AG10803 (cell line): ENCODE results near the gene CORIN.

Experiments used
- DNase-seq: peaks from one replicate; pipeline ENCODE4 v3.0.0; 2010; ENCODE audit warnings: low read depth
- H3K4me3 ChIP-seq: 2 replicates; pipeline ENCODE4 v1.5.1; 2011; ENCODE audit warnings: mild to moderate bottlenecking, low read length, control low read depth
- TF ChIP-seq, protein P1 (sequence below): conservative IDR thresholded peaks from 2 replicates; pipeline ENCODE4 v1.5.1; 2011; ENCODE audit warnings: mild to moderate bottlenecking, low read length, control low read depth, inconsistent platforms

CORIN gene

DNA sequence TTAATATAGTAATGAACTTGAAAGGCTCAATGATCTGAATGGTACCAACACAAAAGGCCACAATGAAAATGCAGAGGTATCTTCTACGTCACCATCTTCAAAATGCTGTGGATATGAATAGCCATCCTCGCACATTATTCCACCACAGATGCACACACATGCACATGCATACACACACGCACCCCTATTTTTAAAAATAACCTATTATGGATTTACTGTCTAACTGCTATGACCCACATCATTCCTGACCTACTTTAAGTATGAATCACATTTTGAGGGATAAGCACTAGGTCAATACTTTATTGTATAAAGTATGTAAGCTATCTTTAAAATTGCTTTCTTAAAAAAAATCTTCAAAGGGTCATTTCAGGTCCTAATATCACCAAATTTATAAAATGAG is 24.4 kb upstream of the CORIN start:
- no peak overlapping the region for H3K4me3 ChIP-seq
- DNase-seq: peak; percentile 59
- TF ChIP-seq, protein P1, sequence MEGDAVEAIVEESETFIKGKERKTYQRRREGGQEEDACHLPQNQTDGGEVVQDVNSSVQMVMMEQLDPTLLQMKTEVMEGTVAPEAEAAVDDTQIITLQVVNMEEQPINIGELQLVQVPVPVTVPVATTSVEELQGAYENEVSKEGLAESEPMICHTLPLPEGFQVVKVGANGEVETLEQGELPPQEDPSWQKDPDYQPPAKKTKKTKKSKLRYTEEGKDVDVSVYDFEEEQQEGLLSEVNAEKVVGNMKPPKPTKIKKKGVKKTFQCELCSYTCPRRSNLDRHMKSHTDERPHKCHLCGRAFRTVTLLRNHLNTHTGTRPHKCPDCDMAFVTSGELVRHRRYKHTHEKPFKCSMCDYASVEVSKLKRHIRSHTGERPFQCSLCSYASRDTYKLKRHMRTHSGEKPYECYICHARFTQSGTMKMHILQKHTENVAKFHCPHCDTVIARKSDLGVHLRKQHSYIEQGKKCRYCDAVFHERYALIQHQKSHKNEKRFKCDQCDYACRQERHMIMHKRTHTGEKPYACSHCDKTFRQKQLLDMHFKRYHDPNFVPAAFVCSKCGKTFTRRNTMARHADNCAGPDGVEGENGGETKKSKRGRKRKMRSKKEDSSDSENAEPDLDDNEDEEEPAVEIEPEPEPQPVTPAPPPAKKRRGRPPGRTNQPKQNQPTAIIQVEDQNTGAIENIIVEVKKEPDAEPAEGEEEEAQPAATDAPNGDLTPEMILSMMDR: no peak

DNA sequence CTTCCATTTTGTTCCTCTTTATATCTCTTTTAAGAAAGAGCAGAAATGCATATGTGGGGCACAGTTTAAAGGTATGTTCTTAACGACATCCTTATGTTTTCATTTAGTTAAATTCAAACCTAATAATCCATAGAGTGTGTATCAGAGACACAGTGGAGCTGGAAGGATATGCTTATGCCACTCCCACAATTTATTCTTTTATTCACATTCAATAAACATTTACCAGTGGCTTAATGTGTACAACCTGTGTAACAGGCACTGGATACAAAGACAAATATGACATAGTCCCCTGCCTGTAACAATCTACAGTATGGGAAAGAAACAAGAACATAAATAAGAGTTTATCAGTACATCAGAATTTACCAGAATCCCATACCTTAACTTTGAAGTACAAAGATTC is 22.4 kb upstream of the CORIN start:
- H3K4me3 ChIP-seq: no peak overlapping the region
- TF ChIP-seq, protein P1: no peak
- no peak for DNase-seq

DNA sequence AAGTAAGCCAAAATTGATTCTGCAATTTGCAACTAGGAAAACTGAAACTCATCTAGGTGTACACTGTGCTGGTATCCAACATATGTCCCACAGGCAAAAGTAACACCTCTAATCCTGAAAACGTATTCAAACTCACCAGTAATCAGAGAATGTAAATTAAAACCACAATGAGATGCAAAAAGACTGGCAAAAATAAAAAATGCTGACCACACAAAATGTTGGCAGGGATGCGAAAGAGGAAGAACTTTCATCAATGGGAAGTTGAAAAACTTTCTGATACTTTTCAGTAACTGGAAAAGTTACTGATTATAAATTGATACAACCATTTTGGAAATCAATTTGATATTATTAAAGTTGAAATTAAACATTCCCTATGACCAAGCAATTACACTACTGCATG is 20.1 kb upstream of the CORIN start:
- TF ChIP-seq, protein P1: no peak
- H3K4me3 ChIP-seq: no peak overlapping the region
- DNase-seq: no peak

DNA sequence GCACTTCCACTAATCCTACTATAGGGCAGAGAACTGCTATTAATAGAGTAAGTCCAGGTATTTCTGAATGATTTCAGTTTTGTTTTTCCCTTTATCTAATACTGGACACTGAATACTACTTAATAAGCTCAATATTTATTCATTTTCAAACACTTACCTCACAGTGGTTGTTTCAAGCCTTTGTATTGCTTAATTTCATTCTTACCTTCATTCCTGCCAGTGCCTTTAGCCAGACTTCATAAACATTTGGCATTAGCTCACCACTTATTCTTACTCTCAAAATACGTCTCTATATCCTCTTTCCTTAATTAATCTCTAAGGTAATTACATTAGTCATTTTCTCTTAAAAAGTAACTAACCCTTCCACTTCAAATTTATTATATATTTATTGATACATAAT is 18.8 kb upstream of the CORIN start:
- DNase-seq: no peak
- H3K4me3 ChIP-seq: no peak overlapping the region

DNA sequence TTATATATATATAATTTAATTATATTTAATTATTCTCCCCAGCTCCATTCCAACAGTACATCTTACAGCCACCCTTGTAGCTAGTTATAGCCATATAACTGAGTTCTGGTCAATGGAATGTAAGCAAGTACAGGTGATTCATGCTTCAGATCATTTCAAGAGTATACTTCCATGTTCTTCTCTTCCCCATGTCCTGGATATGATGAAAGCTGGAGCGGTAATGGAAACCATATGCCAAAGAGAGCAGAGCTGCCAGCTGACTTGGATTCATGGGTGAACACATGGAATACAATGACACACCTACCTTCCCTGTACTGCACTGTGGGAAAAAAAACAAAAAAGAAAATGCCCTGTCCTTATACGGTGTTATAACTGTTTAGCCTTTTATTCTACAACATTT is 17.5 kb upstream of the CORIN start:
- TF ChIP-seq, protein P1: no peak
- H3K4me3 ChIP-seq: no peak overlapping the region
- DNase-seq: peak; percentile 92

More for the DNA sequence above, 18.8 kb upstream of the CORIN start:
- TF ChIP-seq, protein P1: no peak

DNA sequence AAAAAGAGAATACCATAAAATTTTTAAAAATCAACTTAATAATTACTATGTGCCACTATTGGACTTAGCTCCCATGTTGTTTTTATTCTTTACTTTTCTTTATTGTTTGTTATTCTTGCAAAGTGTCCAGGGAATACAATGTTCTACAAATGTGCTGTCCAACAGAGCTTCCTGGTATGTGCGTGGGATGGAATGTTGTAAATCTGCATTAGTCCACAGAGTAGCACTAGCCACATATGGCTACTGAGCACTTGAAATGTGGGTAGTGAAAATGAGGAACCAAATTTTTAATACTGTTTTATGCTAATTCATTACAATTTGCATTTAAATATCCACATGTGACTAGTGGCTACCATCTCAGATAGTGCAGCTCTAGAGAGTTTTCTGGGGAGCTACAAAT is 14.3 kb upstream of the CORIN start:
- H3K4me3 ChIP-seq: no peak overlapping the region
- peak; percentile 80 for DNase-seq
- TF ChIP-seq, protein P1: no peak

DNA sequence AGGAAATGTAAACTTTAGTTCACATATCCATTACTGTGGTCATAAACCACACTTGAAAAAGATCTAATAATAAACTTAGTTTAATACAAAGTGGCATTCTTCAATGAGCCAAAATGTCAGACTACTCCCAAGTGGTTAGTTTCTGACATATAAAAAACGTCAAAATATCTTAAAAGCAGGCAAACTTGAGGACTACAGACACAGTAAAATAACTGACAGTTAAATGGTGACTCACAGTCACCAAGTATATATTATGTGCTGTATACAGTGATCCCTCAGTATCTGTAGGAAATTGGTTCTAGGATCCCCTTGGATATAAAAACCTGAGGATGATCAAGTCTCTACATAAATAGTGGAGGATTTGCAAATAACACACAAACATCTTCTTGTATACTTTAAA is 11.6 kb upstream of the CORIN start:
- no peak overlapping the region for H3K4me3 ChIP-seq
- TF ChIP-seq, protein P1: no peak
- DNase-seq: no peak
